HG03196 (cell line): ENCODE data around the gene CAPN2.

Experiments
- ATAC-seq: cut with Tn5 transposase; IDR thresholded peaks from one replicate; pipeline ENCODE4 v1.9.1; 2021; ENCODE audit not compliant: unreplicated experiment

The CAPN2 gene

DNA sequence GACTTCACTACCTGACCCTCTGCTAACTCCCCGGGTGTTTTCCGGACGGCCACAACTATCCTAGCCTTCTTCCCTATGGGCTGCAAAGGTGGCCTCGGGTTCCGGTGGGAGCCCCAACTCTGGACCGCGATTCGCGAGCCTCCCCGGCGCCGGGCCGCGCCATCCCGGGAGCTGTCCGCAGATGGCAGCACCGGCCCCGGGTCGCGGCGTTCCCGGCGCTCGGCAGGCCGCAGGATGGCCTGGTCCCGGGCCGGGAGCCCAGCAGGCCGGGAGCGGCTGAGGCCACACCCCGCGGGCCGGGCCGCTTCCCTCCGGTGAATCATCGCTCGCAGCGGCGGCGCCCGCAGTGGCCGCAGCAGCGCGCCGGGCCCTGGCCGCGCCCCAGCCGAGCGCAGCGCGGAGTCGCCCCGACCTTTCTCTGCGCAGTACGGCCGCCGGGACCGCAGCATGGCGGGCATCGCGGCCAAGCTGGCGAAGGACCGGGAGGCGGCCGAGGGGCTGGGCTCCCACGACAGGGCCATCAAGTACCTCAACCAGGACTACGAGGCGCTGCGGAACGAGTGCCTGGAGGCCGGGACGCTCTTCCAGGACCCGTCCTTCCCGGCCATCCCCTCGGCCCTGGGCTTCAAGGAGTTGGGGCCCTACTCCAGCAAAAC is at the start of gene CAPN2:
Gene CAPN2, plus strand, starts transcription at position 346 of the 656 bp plus-strand sequence. Its CDS starts 102 bp downstream, at position 448.
- ATAC-seq: peak; percentile 61

DNA sequence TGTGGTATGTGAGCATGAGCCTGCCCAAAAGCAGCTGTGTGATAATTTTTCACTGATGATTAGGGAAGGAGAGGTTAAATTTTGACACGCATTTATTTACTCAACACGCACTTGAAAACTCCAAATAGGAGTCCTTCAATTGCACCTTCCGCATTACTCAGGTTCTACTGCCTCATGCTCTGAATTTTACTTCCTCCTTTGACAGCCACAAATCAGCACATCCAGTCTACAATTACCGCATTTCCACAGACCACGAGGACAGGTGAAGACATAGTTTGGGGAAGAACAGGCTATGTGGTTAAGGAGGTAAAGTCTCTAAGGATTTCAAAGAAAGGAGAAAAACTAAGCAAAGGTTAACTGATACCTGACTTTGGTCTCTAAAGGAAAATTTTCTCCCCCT is 49.4 kb upstream of the CAPN2 start:
- no peak for ATAC-seq

DNA sequence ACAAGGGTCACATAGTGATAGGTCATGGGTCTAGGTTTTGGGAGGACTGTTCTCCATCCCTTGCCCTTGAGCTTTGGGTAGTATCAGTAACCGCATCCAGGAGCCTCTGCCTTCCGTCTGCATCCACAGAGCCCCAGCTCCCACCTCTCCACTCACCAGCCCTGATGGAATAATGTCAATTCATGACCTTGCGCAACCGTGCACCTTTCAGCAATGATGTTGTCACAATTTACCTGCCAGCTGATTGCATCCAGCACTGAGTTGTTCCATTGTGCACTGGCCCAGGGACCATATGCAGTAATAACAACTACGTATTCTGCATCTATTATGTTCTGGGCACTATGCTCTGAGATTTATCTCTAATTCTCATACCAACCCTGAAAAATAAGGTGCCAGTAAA is 48.2 kb upstream of the CAPN2 start:
- no peak for ATAC-seq

DNA sequence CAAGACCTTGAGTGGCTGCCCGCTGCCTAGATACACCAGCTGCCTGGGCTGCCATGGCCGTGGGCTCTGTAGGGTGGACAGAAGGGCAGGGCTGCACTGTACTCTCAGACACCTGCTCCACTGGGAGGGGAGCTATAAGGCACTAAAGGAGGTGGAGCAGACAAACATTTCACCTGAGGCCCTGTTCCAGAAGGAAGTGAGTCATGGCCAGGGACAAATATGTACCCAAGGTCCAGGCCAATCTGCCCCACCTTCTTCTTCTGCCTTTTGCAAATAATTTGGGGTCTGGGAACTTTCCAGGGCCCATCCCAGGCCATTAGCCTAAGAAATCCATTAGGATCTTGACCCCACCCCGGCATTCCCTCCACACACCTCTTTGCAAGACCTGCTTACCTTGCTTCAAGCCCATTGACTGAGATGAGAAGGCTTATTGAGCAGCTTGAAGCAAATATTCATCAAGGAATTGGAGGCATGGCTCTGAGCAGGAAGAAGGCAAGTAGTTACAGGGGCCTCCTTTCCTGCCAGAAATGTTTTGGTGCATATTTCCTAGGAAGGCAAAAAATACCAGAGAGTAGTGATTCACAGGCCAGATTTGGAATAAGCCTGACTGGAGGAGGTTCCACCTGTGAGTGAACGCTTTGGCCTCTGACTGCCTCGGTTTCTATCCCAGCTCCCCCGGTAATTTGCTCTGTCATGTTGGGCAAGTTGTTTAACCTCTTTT is 46.6 kb upstream of the CAPN2 start, which contains the start of gene CAPN8:
Gene CAPN8, minus strand, starts transcription at position 110 of the 721 bp plus-strand sequence. Its CDS starts 55 bp downstream, at position 55.
- no peak for ATAC-seq

DNA sequence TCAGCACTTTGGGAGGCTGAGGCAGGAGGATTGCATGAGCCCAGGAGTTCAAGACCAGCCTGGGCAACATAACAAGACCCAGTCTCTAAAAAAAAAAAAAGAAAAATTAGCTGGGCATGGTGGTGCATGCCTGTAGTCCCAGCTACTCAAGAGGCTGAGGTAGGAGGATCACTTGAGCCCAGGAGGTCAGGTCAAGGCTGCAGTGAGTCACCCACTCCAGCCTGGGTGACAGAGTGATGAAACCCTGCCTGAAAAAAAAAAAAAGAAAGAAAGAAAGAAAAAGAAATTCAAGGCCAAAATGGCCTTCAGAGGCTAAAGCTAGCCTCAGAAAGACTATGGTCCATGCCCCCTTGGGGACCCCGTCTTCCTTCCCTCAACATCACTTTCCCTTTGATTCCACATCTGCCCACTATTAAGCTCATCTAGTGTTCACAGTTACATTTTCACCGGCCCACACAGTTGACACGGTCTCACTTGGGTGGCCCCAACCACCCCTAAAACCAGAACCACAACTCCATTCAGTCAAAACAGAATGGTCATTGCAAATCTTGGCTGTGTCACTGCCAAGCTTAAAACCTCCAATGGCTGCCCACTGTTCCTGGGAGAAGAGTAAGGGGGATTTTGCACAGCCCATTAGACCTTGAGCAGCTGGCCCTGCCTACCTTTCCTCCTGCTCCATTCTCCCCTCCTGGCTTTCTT is 44.7 kb upstream of the CAPN2 start:
- no peak for ATAC-seq

DNA sequence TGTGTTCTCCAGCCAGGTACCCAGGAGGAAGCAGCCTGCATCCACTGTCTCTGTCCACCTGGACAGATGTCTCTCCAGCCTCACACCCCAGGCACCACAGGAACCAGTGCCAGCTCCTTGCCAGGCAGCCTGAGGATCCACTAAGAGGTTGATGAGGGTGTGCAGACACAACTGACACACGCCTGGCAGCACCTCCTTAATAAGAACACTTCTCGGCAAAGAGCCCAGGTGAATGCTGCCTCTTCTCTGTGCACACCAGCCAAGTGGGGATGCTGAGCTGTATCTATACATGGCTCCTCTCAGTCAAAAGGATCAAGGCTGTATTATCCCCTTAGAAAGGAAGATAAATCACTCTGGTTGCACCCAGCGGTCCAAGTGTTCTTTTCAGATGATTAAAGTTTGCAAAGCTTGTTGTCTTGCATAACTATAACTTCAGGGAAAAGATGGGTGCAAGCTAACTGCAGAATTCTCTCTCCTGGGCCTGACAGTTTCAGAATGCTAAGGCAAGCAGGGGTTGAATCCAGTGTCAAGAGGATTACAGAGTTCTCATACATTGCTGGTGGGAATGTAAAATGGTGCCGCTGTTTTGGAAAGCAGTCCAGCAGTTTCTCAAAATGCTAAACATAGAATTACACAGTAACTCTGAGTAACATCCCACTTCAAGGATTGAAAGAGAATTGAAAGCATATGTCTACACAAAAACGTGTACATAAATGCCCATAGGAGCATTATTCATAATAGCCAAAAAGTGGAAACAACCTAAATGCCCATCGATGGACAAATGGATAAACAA is 43.1 kb upstream of the CAPN2 start:
- no peak for ATAC-seq

DNA sequence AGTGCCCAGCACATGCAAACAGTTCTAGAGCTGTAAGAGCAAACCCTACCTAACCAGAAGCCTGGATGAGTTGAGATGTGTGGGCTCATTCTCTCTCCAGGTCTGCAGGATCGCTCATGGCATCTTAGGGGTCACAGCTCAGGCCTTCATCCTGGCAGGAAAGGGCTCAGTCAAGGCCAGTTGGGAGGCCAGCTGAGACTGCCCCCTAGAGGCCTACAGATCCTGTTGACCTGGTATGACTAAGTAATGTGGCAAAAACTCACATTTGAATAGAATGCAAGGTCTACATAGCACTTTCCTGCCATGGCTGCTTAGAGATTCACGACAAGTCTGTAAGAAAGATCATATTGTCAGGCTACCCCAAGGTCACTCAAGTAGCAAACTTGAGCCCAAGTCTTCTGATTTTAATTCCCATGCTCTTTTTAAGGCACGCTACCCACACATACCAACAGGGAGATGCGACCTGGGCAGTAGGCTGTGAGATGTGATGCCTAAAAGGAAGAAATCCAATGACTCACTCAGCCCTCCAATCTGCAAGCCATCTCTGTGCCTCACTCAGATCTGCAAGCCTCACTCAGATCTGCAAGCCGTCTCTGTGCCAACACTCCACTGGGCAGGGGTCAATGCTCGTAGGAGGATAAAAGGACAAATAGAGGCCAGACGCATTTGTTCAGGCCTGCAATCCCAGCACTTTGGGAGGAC is 41.7 kb upstream of the CAPN2 start:
- ATAC-seq: no peak

DNA sequence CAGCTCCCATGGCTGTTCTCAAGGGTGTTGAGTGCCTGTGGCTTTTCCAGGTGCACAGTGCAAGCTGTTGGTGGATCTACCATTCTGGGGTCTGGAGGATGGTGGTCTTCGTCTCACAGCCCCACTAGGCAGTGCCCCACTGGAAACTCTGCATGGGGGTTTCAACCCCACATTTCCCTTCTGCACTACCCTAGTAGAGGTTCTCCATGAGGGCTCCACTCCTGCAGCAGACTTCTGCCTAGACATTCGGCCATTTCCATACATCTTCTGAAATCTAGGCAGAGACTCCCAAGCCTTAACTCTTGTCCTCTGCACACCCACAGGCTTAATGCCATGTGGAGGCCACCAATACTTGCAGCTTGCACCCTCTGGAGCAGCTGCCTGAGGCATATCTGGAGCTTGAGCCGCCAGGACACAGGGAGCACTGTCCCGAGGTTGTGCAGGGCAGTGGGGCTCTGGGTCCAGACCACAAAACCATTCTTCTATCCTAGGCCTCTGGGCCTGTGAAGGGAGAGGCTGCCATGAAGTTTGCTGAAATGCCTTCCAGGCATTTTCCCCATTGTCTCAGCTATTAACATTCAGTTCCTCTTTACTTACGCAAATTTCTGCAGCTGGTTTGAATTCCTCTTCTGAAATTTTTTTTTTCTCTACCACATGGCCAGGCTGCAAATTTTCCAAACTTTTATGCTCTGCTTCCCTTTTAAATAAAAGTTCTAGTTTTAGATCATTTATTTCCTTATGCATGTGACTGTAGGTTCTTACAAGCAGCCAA is 38.0 kb upstream of the CAPN2 start:
- ATAC-seq: no peak

DNA sequence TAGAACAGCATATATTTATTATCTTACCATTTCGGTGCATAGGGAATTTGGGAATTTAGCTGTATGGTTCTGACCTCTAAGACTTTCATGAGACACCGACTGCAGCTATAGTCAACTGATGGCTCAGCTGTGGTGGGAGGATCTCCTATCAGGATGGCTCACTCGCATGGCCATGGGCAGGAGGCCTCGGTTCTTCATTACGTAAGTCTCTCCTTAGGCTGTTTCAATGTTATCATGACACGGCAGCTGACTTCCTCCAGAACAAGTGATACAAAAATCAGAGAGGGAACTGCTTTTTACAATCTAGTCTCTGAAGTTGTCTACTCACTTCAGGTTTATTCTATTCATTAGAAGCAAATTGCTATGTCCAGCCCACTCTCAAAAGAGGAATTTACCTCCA is 33.5 kb upstream of the CAPN2 start:
- no peak for ATAC-seq

DNA sequence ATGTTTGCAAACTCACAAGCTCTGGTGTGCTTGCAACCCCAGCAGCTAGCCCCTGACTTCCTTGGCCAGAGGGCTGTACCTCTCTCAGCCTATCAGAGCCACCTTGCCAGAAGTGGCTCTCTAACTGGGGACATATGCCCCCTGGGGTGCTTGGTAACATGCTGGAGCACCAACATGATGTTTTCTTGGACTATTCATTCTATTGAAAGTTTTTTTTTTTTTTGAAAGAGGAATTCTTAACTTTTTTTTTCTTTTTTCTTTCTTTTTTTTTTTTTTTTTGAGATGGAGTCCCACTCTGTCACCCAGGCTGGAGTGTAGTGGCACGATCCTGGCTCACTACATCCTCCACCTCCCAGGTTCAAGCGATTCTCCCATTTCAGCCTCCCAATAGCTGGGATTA is 32.2 kb upstream of the CAPN2 start:
- ATAC-seq: no peak

DNA sequence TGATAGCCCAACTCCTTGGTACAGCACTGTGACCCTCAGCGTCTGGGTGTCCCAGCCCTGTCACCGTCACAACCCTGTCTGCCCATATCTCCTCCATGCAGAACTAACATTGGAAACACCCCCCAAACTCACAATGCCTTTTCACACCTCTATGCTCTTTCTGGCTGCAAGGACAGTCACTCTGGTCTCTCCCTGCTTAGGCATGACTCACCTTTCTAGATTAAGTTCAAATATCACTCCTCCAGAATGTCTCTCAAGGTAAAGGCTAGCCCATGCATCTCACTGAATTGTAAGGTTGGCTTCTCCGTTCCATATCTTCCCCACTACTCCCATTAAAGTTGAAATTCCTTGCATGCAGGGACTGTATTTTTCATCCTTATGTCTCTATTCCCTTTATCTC is 29.8 kb upstream of the CAPN2 start:
- ATAC-seq: no peak

DNA sequence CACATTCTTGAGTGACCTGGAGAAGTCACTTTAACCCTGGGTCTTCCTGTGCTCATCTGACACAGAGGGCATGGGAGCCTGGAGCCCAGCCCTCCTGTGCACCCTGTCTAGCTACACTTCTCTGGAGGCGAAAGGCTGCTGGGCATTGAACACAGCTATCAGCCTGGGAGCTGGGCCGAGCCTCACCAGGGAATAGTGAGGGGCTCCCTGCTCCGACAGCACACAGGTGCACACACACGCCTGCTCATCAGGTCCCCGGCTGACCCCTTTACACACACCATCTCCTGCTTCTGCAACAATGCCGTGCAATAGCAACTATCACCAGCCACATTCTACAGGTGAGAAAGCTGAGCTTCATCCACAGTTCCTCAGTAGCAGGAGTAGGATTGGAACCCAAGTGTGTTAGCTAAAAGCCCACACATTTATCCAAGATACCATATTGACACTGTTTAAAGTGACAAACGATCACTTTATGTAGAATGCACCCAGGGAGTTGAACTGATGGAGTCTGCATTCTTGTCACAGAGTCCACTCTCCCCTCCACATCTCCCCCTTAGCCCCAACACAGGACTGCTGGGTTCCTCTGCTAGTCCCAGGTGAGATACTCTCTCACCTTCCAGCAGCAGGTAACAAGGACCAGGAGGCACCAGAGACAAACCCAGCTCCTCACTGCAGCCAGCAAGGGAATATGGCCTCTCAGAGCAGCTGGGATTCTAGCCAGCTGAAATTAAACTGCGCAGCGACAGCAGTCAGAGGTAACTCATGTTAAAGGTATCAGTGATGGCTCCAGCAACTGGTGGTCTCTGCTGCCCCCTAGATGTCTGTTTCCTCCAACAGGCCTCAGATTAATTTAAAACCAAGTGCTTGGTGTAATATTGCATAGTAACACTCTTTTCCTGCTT is 28.5 kb upstream of the CAPN2 start:
- ATAC-seq: no peak

DNA sequence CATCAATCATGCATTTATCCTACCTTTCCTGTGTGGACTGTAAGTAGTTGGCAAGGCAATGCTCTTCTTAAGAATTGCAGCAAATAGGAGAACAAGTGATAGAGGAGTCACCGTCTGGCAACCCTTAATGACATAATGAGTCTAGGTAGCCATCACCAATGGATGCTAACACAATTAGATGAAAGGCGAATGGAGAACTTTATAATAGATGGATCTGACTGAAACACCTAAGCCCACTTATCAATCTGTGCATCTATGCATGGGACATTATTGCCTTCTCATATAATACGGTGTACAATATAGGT is 27.9 kb upstream of the CAPN2 start:
- no peak for ATAC-seq

DNA sequence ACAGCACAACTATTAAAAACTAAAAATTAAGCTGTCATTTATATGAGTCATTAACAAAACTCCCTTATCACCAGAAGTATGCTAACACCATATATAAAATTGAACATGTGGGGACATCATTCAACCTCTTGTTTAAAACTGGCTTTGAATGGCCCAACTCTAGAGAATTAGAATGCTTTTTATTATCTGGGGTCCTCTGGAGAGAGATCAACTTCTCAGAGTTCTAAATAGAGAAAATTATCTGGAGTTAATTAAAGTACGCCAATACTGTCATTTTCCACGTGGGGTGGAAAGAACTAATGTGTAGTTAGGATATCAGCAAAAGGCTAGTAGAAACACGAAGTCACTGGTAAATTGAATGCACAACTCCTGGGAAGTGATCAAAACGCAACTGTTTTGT is 21.2 kb upstream of the CAPN2 start:
- no peak for ATAC-seq

DNA sequence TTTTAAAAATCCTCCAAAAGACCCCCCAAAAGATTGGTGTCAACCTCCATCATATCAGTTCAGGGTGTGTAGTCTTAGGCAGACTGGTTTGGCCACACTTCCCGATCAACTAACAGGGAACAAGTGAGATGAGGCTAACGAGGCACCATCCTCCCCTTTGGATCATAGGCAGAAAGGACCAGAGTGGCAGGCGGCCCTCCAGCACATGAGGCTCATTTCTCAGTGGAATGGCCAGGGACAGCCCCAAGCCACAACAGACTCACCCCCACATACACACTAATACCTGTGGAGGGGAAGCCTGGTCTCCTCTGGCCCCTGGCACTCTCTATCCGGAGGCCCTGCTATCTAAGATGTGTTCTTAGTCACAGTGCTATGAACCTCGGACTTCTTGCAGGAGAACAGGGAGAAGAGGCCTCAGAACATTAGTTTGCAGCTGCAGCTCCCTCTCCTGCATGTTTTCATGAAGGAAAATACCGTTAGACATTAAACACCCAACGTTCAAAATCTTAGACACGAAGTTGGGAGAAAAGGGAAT is 17.3 kb upstream of the CAPN2 start:
- no peak for ATAC-seq

DNA sequence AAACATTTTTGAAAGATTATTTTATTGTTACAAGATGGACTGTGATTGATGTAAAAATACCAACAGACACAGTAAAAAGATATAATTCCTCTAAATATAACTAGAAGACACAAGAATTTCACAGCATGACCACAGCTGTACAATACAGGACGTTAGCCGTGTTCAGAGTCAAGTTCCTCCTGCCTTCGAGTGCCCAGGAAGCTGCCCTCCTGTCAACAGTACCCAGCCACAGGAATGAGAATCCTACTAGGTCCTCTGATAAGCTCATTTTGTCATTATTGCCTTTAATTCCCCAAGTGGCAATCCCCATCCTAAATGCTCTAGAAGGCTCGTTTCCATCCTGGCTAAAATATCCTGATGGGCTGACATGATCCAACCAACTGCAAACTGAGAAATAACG is 16.4 kb upstream of the CAPN2 start:
- ATAC-seq: no peak

DNA sequence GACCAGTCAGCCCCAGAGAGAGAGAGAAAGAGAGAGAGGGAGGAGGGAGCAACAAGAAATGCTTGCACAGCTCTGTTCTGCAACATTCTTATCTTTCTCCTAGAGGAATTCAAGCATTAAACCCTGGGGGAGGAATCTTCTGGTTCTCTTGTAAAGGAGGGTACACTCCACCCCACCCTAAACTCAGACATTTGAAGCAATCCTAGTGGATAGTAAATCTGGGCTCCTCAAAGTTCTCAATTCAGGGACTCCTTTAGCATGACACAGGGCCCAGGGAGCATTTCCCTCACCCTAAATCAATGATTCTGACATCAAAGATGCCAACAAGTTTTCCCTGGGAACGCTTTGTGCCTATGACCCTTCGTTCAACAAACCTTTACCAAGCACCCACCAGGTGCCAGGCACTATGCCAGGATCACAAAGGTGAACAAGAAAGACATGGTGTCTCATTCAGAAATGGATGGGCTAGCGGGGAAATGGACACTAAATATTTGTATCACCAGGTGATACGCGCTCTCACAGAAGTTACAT is 11.9 kb upstream of the CAPN2 start:
- ATAC-seq: no peak

DNA sequence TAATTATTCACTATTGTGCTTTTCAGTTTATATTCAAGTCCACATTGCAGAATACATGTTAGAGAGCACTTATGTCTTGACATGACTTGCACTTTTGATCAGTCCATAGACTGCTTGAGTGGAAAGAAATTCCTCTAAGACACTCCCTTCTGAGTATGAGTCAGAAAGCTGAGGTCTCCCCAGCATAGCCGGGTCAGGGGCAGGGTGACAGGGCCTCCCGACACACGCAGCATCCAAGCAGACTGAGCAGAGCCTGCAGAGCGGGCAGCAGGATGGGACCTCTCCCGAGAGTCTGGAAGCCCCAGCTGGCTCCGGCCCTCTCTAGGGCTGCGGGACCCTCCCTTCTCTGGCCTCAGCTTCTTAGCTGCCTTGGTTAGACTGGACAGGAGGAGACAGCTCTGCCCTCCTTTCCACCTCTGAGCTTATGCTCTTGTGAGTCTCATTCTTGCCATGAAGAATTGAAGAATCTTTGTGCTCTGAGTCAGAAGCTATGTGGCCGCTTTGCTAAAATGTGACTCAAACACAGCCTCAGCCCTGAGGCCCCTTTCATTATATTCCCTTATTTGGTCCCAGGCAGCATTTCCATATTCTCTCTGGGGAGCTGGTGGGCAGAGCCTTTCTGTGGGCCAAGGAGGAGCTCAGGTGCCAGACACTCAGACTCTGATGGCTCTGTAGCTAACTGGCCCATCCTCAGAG is 11.2 kb upstream of the CAPN2 start:
- ATAC-seq: no peak
